Peyer's patch (tissue), 4 donors: ENCODE results near the gene RBM33.

Experiments
- CTCF ChIP-seq, 6 experiments: fragments of 450-650 bp in 4 of 6; fragments of 200-600 bp in 2 of 6; sonication (generic) in 1 of 6; IDR thresholded peaks; one replicate each; pipeline ENCODE4 v1.5.1; 2017 to 2019; ENCODE audit warnings: antibody characterized with exemption in 6 of 6, mild to moderate bottlenecking in 3 of 6, moderate library complexity in 1 of 6
- POLR2A ChIP-seq, 2 donors: fragments of 450-650 bp; IDR thresholded peaks; one replicate each; pipeline ENCODE4 v1.5.1; 2017; ENCODE audit warnings: antibody characterized with exemption in 2 of 2, mild to moderate bottlenecking in 2 of 2, moderate library complexity in 2 of 2

GRCh38 chr7:155696747-155697146 lies 52.3 kb downstream of the RBM33 start:
- no peak for TF ChIP-seq CTCF (IDR thresholded peaks at IDR 0.05)
- no peak for TF ChIP-seq POLR2A (IDR thresholded peaks at IDR 0.05)
